Neural cell (in vitro differentiated cells): ENCODE results near the gene SUGCT. TPM values are rescaled to one million over a fixed set of nuclear protein-coding genes. Genes with fewer than 3 reads are reported as not detected.

ENCODE experiments used
- H2AFZ ChIP-seq: fragments of 200-600, 300-800 bp; sonication (generic), shearing (Covaris generic); 2 replicates; pipeline ENCODE4 v1.6.0; 2014; ENCODE audit warnings: low read depth, mild to moderate bottlenecking, antibody characterized with exemption, low read length, moderate library complexity
- H3F3A ChIP-seq: fragments of 200-600 bp; shearing (Covaris generic); 2 replicates; pipeline ENCODE4 v1.6.1; 2016; ENCODE audit warnings: mild to moderate bottlenecking, moderate library complexity, mixed read lengths, antibody characterized with exemption, low read length; ENCODE audit not compliant: insufficient read depth, poor library complexity, severe bottlenecking
- H3K27ac ChIP-seq: fragments of 200-600, 300-800 bp; sonication (generic), shearing (Covaris generic); 2 replicates; pipeline ENCODE4 v1.5.1; 2014; ENCODE audit warnings: mild to moderate bottlenecking, low read length, moderate library complexity
- H3K27me3 ChIP-seq: fragments of 300-800, 200-600 bp; sonication (generic), shearing (Covaris generic); 2 replicates; pipeline ENCODE4 v1.6.0; 2014; ENCODE audit warnings: mild to moderate bottlenecking, low read depth, low read length, moderate library complexity; ENCODE audit not compliant: insufficient read depth
- H3K36me3 ChIP-seq: fragments of 300-800, 200-600 bp; sonication (generic), shearing (Covaris generic); 2 replicates; pipeline ENCODE4 v1.5.1; 2014; ENCODE audit warnings: mild to moderate bottlenecking, antibody characterized with exemption, low read length, moderate library complexity; ENCODE audit not compliant: insufficient read depth
- H3K4me2 ChIP-seq: fragments of 300-800, 200-600 bp; sonication (generic), shearing (Covaris generic); 2 replicates; pipeline ENCODE4 v1.6.0; 2014; ENCODE audit warnings: mild to moderate bottlenecking, low read length
- H3K4me3 ChIP-seq: fragments of 300-800, 200-600 bp; sonication (generic), shearing (Covaris generic); 2 replicates; pipeline ENCODE4 v1.5.1; 2014; ENCODE audit warnings: mild to moderate bottlenecking, low read length, moderate library complexity
- H3K79me2 ChIP-seq: fragments of 200-600 bp; shearing (Covaris generic); replicated peaks from 2 replicates; pipeline ENCODE4 v1.6.0; 2014; ENCODE audit warnings: mild to moderate bottlenecking, low read length, moderate library complexity; ENCODE audit not compliant: insufficient read depth
- H3K9ac ChIP-seq: fragments of 300-800, 200-600 bp; sonication (generic), shearing (Covaris generic); 2 replicates; pipeline ENCODE4 v1.6.1; 2016; ENCODE audit warnings: mild to moderate bottlenecking, low read length, mixed read lengths
- H3K9me2 ChIP-seq: fragments of 200-600 bp; shearing (Covaris generic); 2 replicates; pipeline ENCODE4 v1.6.1; 2016; ENCODE audit warnings: mild to moderate bottlenecking, low read length, mixed read lengths; ENCODE audit not compliant: insufficient read depth
- H3K9me3 ChIP-seq: fragments of 200-600, 300-800 bp; sonication (generic), shearing (Covaris generic); 2 replicates; pipeline ENCODE4 v1.6.1; 2016; ENCODE audit warnings: mild to moderate bottlenecking, mixed run types, low read length, moderate library complexity, mixed read lengths
- H4K20me1 ChIP-seq: fragments of 200-600 bp; shearing (Covaris generic); 2 replicates; pipeline ENCODE4 v1.6.1; 2016; ENCODE audit warnings: mild to moderate bottlenecking, mixed run types; ENCODE audit not compliant: insufficient read depth
- EP300 ChIP-seq: fragments of 450-650 bp; conservative IDR thresholded peaks from 2 replicates; pipeline ENCODE4 v1.6.1; 2014; ENCODE audit warnings: antibody characterized with exemption, mild to moderate bottlenecking, moderate library complexity; ENCODE audit not compliant: poor library complexity, severe bottlenecking
- EZH2 ChIP-seq: fragments of 200-600, 300-800 bp; shearing (Covaris generic), sonication (generic); IDR thresholded peaks from 2 replicates; pipeline ENCODE4 v1.6.1; 2014; ENCODE audit warnings: antibody characterized with exemption, low read length, borderline replicate concordance, mild to moderate bottlenecking; ENCODE audit not compliant: insufficient read depth, poor library complexity, severe bottlenecking
- MXI1 ChIP-seq: fragments of 450-650 bp; conservative IDR thresholded peaks from 2 replicates; pipeline ENCODE4 v1.6.1; 2014; ENCODE audit warnings: antibody characterized with exemption, mild to moderate bottlenecking; ENCODE audit not compliant: poor library complexity, severe bottlenecking
- POLR2AphosphoS5 ChIP-seq: IDR thresholded peaks from 2 replicates; pipeline ENCODE4 v1.6.1; 2012
- RAD21 ChIP-seq: fragments of 450-650 bp; conservative IDR thresholded peaks from 2 replicates; pipeline ENCODE4 v1.6.1; 2014; ENCODE audit warnings: antibody characterized with exemption, mild to moderate bottlenecking, moderate library complexity
- SMC3 ChIP-seq: fragments of 450-650 bp; conservative IDR thresholded peaks from 2 replicates; pipeline ENCODE4 v1.6.1; 2014; ENCODE audit warnings: antibody characterized with exemption, mild to moderate bottlenecking, moderate library complexity; ENCODE audit not compliant: poor library complexity
- TAF1 ChIP-seq: IDR thresholded peaks from 2 replicates; pipeline ENCODE4 v1.6.1; 2012; ENCODE audit warnings: low read depth
- polyA plus RNA-seq: library from polyadenylated mRNA; depleted of rRNA; stranded (reverse); fragments of >200 nt; gene quantifications from 2 replicates; pipeline ENCODE4 v1.2.3, GENCODE V29; 2014
- TF ChIP-seq, protein P1 (sequence below): IDR thresholded peaks from 2 replicates; pipeline ENCODE4 v1.6.1; 2012; ENCODE audit warnings: borderline replicate concordance
- TF ChIP-seq, protein P2 (sequence below): fragments of 450-650 bp; IDR thresholded peaks from 2 replicates; pipeline ENCODE4 v1.5.1; 2014; ENCODE audit warnings: antibody characterized with exemption, mild to moderate bottlenecking, moderate library complexity; ENCODE audit not compliant: poor library complexity, severe bottlenecking

Gene SUGCT
- polyA plus RNA-seq, 1 donor from 2014 or later: not detected

DNA sequence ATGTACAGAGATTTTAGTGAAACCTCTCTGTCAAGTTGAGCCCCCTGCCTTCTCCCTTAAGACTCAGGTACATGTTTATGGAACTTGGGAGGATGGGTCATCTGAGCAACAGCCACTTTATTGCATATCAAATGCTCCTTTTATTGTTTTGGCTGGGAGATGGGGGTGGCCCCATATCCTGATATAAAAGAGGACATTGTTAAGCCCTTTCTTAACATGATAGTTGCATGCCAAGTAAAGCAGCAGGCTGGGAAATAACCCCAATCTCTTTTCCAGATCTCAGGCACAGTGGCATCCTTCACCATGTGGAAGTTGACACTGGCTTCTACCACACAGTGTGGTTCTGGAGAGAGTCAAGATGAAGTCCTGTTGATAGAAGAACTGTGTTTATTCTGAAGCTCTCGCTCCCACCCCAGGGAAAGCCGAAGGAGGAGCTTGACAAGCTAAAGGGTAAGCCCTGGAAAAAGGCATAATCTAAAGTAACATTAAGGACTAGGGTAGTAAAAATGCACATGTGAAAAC, 746.7 kb downstream of the SUGCT start:
- no peak overlapping the region for H3K9ac ChIP-seq
- H3K4me3 ChIP-seq: no peak overlapping the region
- H4K20me1 ChIP-seq: no peaks in the 10 kb centered on the region
- H3K79me2 ChIP-seq: no peaks in the 10 kb centered on the region
- no peak overlapping the region for H3K4me2 ChIP-seq
- H3K36me3 ChIP-seq: no peaks in the 10 kb centered on the region
- H3F3A ChIP-seq: no peaks in the 10 kb centered on the region
- peaks cover 4% of the 10 kb centered on the region for H3K9me3 ChIP-seq
- no peaks in the 10 kb centered on the region for H3K27me3 ChIP-seq
- H3K9me2 ChIP-seq: no peaks in the 10 kb centered on the region
- TF ChIP-seq EP300 (no peak), RAD21 (no peak), MXI1 (no peak), SMC3 (no peak), EZH2 (no peak), TAF1 (no peak), POLR2AphosphoS5 (no peak)
- TF ChIP-seq, protein P1, sequence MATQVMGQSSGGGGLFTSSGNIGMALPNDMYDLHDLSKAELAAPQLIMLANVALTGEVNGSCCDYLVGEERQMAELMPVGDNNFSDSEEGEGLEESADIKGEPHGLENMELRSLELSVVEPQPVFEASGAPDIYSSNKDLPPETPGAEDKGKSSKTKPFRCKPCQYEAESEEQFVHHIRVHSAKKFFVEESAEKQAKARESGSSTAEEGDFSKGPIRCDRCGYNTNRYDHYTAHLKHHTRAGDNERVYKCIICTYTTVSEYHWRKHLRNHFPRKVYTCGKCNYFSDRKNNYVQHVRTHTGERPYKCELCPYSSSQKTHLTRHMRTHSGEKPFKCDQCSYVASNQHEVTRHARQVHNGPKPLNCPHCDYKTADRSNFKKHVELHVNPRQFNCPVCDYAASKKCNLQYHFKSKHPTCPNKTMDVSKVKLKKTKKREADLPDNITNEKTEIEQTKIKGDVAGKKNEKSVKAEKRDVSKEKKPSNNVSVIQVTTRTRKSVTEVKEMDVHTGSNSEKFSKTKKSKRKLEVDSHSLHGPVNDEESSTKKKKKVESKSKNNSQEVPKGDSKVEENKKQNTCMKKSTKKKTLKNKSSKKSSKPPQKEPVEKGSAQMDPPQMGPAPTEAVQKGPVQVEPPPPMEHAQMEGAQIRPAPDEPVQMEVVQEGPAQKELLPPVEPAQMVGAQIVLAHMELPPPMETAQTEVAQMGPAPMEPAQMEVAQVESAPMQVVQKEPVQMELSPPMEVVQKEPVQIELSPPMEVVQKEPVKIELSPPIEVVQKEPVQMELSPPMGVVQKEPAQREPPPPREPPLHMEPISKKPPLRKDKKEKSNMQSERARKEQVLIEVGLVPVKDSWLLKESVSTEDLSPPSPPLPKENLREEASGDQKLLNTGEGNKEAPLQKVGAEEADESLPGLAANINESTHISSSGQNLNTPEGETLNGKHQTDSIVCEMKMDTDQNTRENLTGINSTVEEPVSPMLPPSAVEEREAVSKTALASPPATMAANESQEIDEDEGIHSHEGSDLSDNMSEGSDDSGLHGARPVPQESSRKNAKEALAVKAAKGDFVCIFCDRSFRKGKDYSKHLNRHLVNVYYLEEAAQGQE: no peak
- TF ChIP-seq, protein P2, sequence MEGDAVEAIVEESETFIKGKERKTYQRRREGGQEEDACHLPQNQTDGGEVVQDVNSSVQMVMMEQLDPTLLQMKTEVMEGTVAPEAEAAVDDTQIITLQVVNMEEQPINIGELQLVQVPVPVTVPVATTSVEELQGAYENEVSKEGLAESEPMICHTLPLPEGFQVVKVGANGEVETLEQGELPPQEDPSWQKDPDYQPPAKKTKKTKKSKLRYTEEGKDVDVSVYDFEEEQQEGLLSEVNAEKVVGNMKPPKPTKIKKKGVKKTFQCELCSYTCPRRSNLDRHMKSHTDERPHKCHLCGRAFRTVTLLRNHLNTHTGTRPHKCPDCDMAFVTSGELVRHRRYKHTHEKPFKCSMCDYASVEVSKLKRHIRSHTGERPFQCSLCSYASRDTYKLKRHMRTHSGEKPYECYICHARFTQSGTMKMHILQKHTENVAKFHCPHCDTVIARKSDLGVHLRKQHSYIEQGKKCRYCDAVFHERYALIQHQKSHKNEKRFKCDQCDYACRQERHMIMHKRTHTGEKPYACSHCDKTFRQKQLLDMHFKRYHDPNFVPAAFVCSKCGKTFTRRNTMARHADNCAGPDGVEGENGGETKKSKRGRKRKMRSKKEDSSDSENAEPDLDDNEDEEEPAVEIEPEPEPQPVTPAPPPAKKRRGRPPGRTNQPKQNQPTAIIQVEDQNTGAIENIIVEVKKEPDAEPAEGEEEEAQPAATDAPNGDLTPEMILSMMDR: no peak
- no peak overlapping the region for H3K27ac ChIP-seq
- H2AFZ ChIP-seq: no peak overlapping the region

DNA sequence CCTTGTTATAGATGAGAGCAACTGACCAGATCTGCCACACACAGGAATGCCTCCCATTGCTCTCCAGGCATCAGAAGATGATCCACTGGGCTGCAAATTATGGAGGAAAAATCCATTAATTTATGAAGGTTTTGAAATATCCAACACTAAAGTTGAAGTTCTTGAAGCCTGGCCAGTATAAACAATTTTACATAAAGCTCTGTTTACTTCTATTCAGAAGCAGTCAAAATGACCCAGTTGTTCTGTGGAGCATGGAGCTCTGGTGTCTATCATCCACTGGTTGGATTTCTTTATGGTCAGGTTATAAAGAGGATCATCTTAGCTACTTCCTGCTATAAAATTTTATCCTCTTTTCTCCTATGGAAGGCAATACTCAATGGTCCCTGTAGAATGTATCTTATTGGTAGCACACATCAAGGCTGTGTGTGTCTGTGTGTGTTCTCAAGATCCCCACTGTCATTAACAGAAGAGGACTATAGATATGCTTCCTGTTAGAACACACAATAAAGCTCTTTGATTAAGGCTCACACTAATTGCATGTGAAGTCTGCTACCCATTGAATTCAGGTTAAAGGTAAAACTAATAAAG, 747.4 kb downstream of the SUGCT start:
- Histone ChIP-seq H3K9ac (no peak overlapping the region), H3K27ac (no peak overlapping the region), H3K4me2 (no peak overlapping the region), H2AFZ (no peak overlapping the region), H3K9me3 (peaks cover 4% of the 10 kb centered on the region), H3K36me3 (no peaks in the 10 kb centered on the region), H3K27me3 (no peaks in the 10 kb centered on the region), H3K9me2 (no peaks in the 10 kb centered on the region), H3K4me3 (no peak overlapping the region), H3K79me2 (no peaks in the 10 kb centered on the region), H4K20me1 (no peaks in the 10 kb centered on the region), H3F3A (no peaks in the 10 kb centered on the region)
- TF ChIP-seq, protein P2: no peak
- TF ChIP-seq EZH2: no peak
- TF ChIP-seq POLR2AphosphoS5: no peak
- TF ChIP-seq, protein P1: no peak
- TF ChIP-seq TAF1: no peak
- TF ChIP-seq MXI1: no peak
- TF ChIP-seq EP300: no peak
- no peak for TF ChIP-seq RAD21
